HFFc6 (cell line): Measurements from ENCODE around the gene CA12. TPM values are rescaled to one million over a fixed set of nuclear protein-coding genes. Genes with fewer than 3 reads are reported as not detected.
"Not testable (repeated sequence)": the region's sequence is repeated elsewhere in the genome, so short reads cannot be mapped to it uniquely, and the experiment has no call there.

ENCODE experiments used
- DNase-seq: peaks from one replicate; pipeline ENCODE4 v3.0.0-alpha.2; 2018
- H3K27ac Mint-ChIP-seq: 2 replicates; pipeline ENCODE4 v1.8.0; 2020; ENCODE audit warnings: mild to moderate bottlenecking, mixed read lengths
- H3K27me3 Mint-ChIP-seq: 2 replicates; pipeline ENCODE4 v1.8.0; 2021; ENCODE audit warnings: mild to moderate bottlenecking, moderate library complexity, mixed read lengths; ENCODE audit not compliant: insufficient read depth
- H3K36me3 Mint-ChIP-seq: 2 replicates; pipeline ENCODE4 v1.8.0; 2021; ENCODE audit warnings: low read depth, mixed read lengths
- H3K4me1 Mint-ChIP-seq: 2 replicates; pipeline ENCODE4 v1.8.0; 2020; ENCODE audit warnings: low read depth, mixed read lengths
- H3K4me3 Mint-ChIP-seq: 2 replicates; pipeline ENCODE4 v1.8.0; 2020; ENCODE audit warnings: mild to moderate bottlenecking, moderate library complexity, mixed read lengths
- H3K9me3 Mint-ChIP-seq: 2 replicates; pipeline ENCODE4 v1.8.0; 2020; ENCODE audit warnings: mild to moderate bottlenecking, mixed read lengths
- total RNA-seq, 6 experiments: library from RNA; stranded (reverse); fragmentation: NEBNext Ultra II Directional; extraction: Animal tissue kit (Norgen Biotek cat#: 25700); gene quantifications; 2 replicates in 1 of 6; 3 replicates in 5 of 6; pipeline ENCODE4 v1.2.3, GENCODE V29; 2021
- TF ChIP-seq, protein P1 (sequence below): fragments of 200-600 bp; sonication (generic); IDR thresholded peaks from 2 replicates; pipeline ENCODE4 v1.5.0; 2021; ENCODE audit warnings: antibody characterized with exemption, mild to moderate bottlenecking

Gene CA12
- total RNA-seq, 6 experiments from 2014 or later = 8.3 to 18.2 (median 15.8) TPM

DNA sequence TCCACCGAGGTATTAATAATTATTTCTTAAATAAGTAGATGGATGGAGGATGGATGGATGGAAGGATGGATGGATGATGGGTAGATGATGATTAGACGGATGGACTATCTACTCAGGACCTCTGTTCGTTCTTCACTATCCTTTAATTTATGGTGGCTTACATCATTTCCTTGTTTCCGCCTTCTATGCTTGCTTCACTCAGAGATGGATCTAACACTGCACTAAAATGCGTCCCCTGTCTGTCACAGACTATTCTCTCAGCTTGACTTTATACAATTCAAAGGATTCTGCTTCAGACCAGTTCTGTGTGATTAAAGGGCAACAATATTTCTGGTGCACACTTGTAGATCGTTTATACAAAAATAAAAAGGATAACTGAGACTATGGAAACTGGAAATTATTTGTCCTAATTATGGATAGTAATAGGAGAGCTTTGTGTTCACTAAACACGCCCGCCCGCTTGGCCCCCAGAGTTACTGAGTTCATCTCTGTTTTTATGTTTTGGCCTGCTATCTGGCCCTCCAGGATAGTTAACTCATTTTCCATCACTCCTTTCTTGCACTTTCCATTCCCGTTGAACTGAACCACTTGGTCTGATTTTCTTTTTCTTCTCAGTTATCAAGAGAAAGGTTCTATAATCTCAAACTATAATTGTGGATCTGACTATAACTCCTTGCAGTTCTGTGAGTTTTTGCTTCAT lies 41.4 kb upstream of the CA12 start:
- Mint-ChIP-seq H3K36me3 (peaks cover 10% of the 10 kb centered on the region), H3K4me3 (no peak overlapping the region), H3K9me3 (peaks cover 10% of the 10 kb centered on the region; the same call in 1 of the 2 replicates), H3K27me3 (no peaks in the 10 kb centered on the region), H3K4me1 (peaks cover 14% of the 10 kb centered on the region), H3K27ac (no peak overlapping the region)
- DNase-seq = no peak
- TF ChIP-seq, protein P1, sequence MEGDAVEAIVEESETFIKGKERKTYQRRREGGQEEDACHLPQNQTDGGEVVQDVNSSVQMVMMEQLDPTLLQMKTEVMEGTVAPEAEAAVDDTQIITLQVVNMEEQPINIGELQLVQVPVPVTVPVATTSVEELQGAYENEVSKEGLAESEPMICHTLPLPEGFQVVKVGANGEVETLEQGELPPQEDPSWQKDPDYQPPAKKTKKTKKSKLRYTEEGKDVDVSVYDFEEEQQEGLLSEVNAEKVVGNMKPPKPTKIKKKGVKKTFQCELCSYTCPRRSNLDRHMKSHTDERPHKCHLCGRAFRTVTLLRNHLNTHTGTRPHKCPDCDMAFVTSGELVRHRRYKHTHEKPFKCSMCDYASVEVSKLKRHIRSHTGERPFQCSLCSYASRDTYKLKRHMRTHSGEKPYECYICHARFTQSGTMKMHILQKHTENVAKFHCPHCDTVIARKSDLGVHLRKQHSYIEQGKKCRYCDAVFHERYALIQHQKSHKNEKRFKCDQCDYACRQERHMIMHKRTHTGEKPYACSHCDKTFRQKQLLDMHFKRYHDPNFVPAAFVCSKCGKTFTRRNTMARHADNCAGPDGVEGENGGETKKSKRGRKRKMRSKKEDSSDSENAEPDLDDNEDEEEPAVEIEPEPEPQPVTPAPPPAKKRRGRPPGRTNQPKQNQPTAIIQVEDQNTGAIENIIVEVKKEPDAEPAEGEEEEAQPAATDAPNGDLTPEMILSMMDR = no peak

DNA sequence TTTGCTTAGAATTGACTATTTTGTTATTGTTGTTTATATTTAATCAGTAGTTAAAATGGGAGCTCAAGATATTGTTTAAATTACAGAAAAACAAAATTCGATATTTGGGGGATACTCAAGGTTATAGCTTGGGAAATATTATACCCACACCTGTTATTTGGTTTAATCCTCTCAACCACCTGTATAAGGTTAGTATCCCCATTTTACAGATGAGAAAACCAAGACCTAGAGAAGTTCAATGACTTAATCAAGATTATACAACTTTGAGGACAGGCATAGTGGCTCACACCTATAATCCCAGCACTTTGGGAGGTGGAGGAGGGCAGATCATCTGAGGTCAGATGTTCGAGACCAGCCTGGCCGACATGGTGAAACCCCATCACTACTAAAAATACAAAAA lies 39.8 kb upstream of the CA12 start:
- Mint-ChIP-seq H3K27me3 (peaks cover under 1% of the 10 kb centered on the region; the same call in 1 of the 2 replicates), H3K4me1 (peaks cover 14% of the 10 kb centered on the region), H3K36me3 (peaks cover 10% of the 10 kb centered on the region), H3K4me3 (no peak overlapping the region), H3K27ac (no peak overlapping the region), H3K9me3 (peaks cover 10% of the 10 kb centered on the region; the same call in 1 of the 2 replicates)
- TF ChIP-seq, protein P1 = no peak
- DNase-seq = no peak

DNA sequence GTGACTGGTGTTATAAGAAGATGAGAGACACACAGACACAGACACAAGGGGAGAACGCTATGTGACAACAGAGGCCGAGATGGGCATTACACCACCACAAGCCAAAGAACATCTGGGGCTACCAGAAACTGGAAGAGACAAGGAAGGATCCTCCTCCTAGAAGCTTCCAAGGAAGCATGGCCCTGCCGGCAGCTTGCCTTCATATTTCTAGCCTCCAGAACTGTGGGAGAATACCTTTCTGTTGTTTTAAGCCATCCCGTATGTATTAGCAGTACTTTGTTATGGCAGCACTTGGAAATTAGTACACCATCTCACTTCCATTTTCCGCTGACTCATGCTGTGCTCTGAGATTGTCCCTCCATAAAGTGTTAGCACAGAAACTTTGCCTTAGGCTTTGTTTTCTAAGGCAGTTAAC lies 38.7 kb upstream of the CA12 start:
- TF ChIP-seq, protein P1 = peak; percentile 45; the same call in 1 of the 2 replicates
- Mint-ChIP-seq H3K4me1 (peaks cover 14% of the 10 kb centered on the region), H3K36me3 (peaks cover 2% of the 10 kb centered on the region), H3K27ac (peak overlapping the region; percentile 80), H3K4me3 (no peak overlapping the region), H3K9me3 (peaks cover 2% of the 10 kb centered on the region; the same call in 1 of the 2 replicates), H3K27me3 (peaks cover 2% of the 10 kb centered on the region; the same call in 1 of the 2 replicates)
- DNase-seq = peak; percentile 34

DNA sequence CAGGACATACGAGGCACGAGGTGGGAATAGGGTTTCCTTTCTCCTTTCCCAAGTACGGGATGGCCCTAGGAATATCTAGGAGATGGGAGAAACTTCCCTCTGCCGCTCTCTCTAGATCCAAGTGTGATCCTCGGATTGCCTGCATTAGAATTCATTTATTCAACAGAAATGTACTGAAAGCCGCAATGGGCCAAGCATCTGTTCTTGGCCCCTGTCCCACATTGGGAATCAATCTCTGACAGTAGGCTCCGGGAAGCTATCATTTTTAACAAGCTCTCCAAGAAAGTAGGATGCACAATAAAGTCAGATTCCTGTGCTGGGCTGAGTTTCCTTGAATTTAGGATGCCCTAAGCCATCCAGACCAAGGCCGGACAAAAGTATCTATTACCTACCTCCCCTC lies 37.2 kb upstream of the CA12 start:
- no peak overlapping the region for H3K4me3 Mint-ChIP-seq
- peaks cover 14% of the 10 kb centered on the region for H3K4me1 Mint-ChIP-seq
- no peaks in the 10 kb centered on the region for H3K36me3 Mint-ChIP-seq

DNA sequence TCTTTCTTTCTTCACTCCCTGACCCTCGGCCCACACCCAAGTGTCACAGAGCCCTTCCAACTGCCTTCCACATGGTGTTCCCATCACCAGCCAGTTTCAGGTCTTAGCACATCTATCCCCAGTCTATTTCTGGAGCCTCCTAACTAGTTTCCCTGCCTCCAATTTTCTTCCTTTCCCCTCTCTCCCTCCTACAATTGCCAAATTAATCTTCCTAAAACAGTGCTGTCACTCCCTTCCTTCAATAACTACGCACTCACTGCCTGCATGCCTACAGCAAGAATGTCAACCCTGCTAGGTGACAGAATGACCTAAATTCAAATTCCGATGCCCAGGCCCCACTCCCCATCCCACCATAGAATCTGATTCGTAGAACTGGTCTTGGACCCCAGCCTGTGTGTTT lies 36.1 kb upstream of the CA12 start:
- Mint-ChIP-seq H3K27ac (no peak overlapping the region), H3K27me3 (peaks cover 6% of the 10 kb centered on the region), H3K36me3 (no peaks in the 10 kb centered on the region), H3K4me1 (peaks cover 14% of the 10 kb centered on the region), H3K9me3 (no peaks in the 10 kb centered on the region), H3K4me3 (no peak overlapping the region)
- TF ChIP-seq, protein P1 = no peak
- no peak for DNase-seq

More for the DNA sequence above, 37.2 kb upstream of the CA12 start:
- Mint-ChIP-seq H3K9me3 (no peaks in the 10 kb centered on the region), H3K27ac (no peak overlapping the region), H3K27me3 (peaks cover 6% of the 10 kb centered on the region)
- TF ChIP-seq, protein P1 = no peak
- no peak for DNase-seq

DNA sequence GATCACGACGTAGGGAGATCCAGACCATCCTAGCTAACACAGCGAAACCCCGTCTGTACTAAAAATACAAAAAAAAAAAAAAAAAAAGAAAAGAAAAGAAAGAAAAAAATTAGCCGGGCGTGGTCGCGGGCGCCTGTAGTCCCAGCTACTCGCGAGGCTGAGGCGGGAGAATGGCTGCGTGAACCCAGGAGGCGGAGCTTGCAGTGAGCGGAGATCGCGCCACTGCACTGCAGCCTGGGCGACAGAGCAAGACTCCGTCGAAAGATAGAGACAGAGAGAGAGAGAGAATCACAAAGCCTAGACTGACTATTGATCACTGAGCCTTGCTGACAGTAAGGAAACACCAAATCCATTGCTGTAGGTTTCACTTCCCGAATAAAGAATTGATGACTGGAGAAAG lies 35.6 kb upstream of the CA12 start:
- not testable (repeated sequence) for H3K27me3 Mint-ChIP-seq, H3K36me3 Mint-ChIP-seq, DNase-seq, H3K9me3 Mint-ChIP-seq, H3K4me3 Mint-ChIP-seq, H3K27ac Mint-ChIP-seq
- H3K4me1 Mint-ChIP-seq = peaks cover 14% of the 10 kb centered on the region
